HEK293T (cell line): ENCODE results near the gene PDE10A.

Source experiments
- ARNT ChIP-seq: fragments of 450-650 bp; IDR thresholded peaks from 2 replicates; pipeline ENCODE4 v1.6.1; 2017; ENCODE audit warnings: mild to moderate bottlenecking
- CTBP1 ChIP-seq: fragments of 450-650 bp; IDR thresholded peaks from 2 replicates; pipeline ENCODE4 v1.6.1; 2016; ENCODE audit warnings: borderline replicate concordance
- FOXA1 ChIP-seq: fragments of 450-650 bp; IDR thresholded peaks from 2 replicates; pipeline ENCODE4 v1.6.1; 2016; ENCODE audit warnings: mild to moderate bottlenecking
- FOXK2 ChIP-seq: fragments of 450-650 bp; IDR thresholded peaks from 2 replicates; pipeline ENCODE4 v1.6.1; 2016; ENCODE audit warnings: mild to moderate bottlenecking
- FOXM1 ChIP-seq: fragments of 450-650 bp; IDR thresholded peaks from 2 replicates; pipeline ENCODE4 v1.6.1; 2017; ENCODE audit warnings: mild to moderate bottlenecking, borderline replicate concordance
- LEF1 ChIP-seq: fragments of 450-650 bp; IDR thresholded peaks from 2 replicates; pipeline ENCODE4 v1.6.1; 2017; ENCODE audit warnings: mild to moderate bottlenecking, borderline replicate concordance
- NFRKB ChIP-seq: fragments of 450-650 bp; IDR thresholded peaks from 2 replicates; pipeline ENCODE4 v1.6.1; 2016; ENCODE audit warnings: mild to moderate bottlenecking, moderate library complexity
- PKNOX1 ChIP-seq: fragments of 450-650 bp; IDR thresholded peaks from 2 replicates; pipeline ENCODE4 v1.6.1; 2016
- SP1 ChIP-seq: fragments of 450-650 bp; IDR thresholded peaks from 2 replicates; pipeline ENCODE4 v1.6.1; 2017
- SUZ12 ChIP-seq: fragments of 450-650 bp; IDR thresholded peaks from 2 replicates; pipeline ENCODE4 v1.6.1; 2016; ENCODE audit warnings: mild to moderate bottlenecking
- TARDBP ChIP-seq: fragments of 450-650 bp; IDR thresholded peaks from 2 replicates; pipeline ENCODE4 v1.6.1; 2016
- ZNF384 ChIP-seq: fragments of 450-650 bp; IDR thresholded peaks from 2 replicates; pipeline ENCODE4 v1.6.1; 2016

- no peak for TF ChIP-seq FOXK2
- no peak for TF ChIP-seq FOXA1
- no peak for TF ChIP-seq TARDBP
- TF ChIP-seq SP1, result no peak
- no peak for TF ChIP-seq LEF1
- TF ChIP-seq ZNF384, result no peak
- TF ChIP-seq SUZ12, result no peak
- no peak for TF ChIP-seq NFRKB
- no peak for TF ChIP-seq FOXM1
- no peak for TF ChIP-seq CTBP1
- no peak for TF ChIP-seq PKNOX1
- TF ChIP-seq ARNT, result no peak
These were observed 56.9 kb downstream of the PDE10A start for GRCh38 chr6:165605901-165606739.
